Liver (tissue), 9 donors: ENCODE data around the gene PIWIL4. TPM values are rescaled to one million over a fixed set of nuclear protein-coding genes. Genes with fewer than 3 reads are reported as not detected.

ENCODE experiments used
- DNase-seq: peaks from one replicate; pipeline ENCODE4 v3.0.0-alpha.2; 2017; ENCODE audit warnings: low spot score
- H3K27ac ChIP-seq, 2 donors: one replicate each; pipeline ENCODE4 v1.7.0; 2013; ENCODE audit warnings: inconsistent platforms in 2 of 2, low read length in 2 of 2, control low read depth in 1 of 2, low read depth in 1 of 2, mild to moderate bottlenecking in 1 of 2
- H3K27me3 ChIP-seq, 4 donors: one replicate each; pipeline versions ENCODE4 v1.6.1 to v1.7.0; 2013; ENCODE audit warnings: low read length in 3 of 4, inconsistent platforms in 1 of 4, mild to moderate bottlenecking in 1 of 4, moderate library complexity in 1 of 4; ENCODE audit not compliant: control insufficient read depth in 4 of 4, insufficient read depth in 4 of 4
- H3K36me3 ChIP-seq, 4 donors: one replicate each; pipeline versions ENCODE4 v1.6.1 to v1.7.0; 2013; ENCODE audit warnings: low read length in 3 of 4, mild to moderate bottlenecking in 3 of 4, low read depth in 1 of 4, moderate library complexity in 1 of 4; ENCODE audit not compliant: control insufficient read depth in 4 of 4, insufficient read depth in 3 of 4
- H3K4me1 ChIP-seq, 4 donors: one replicate each; pipeline versions ENCODE4 v1.6.1 to v1.7.0; 2013; ENCODE audit warnings: low read length in 3 of 4, mild to moderate bottlenecking in 3 of 4, moderate library complexity in 1 of 4; ENCODE audit not compliant: control insufficient read depth in 4 of 4, insufficient read depth in 4 of 4
- H3K4me3 ChIP-seq, 3 donors: one replicate each; pipeline versions ENCODE4 v1.6.1 to v1.7.0; 2013; ENCODE audit warnings: low read length in 3 of 3, control low read depth in 1 of 3, low read depth in 1 of 3, mild to moderate bottlenecking in 1 of 3
- H3K9ac ChIP-seq, 2 donors: one replicate each; pipeline ENCODE4 v1.7.0; 2013; ENCODE audit warnings: low read length in 2 of 2, mild to moderate bottlenecking in 2 of 2, moderate library complexity in 2 of 2, control low read depth in 1 of 2, low read depth in 1 of 2
- H3K9me3 ChIP-seq, 4 donors: one replicate each; pipeline versions ENCODE4 v1.6.1 to v1.7.0; 2013; ENCODE audit warnings: low read length in 3 of 4; ENCODE audit not compliant: control insufficient read depth in 4 of 4
- ATF3 ChIP-seq: IDR thresholded peaks from 2 replicates; pipeline ENCODE4 v1.6.1; 2016; ENCODE audit warnings: antibody characterized with exemption
- EGR1 ChIP-seq, 2 donors: IDR thresholded peaks; 2 replicates each; pipeline ENCODE4 v1.6.1; 2016 to 2018; ENCODE audit warnings: antibody characterized with exemption in 2 of 2, low read depth in 2 of 2
- FOXA2 ChIP-seq: IDR thresholded peaks from 2 replicates; pipeline ENCODE4 v1.6.1; 2016; ENCODE audit warnings: antibody characterized with exemption
- GABPA ChIP-seq, 2 donors: IDR thresholded peaks in 1 of 2; conservative IDR thresholded peaks in 1 of 2; 2 replicates each; pipeline ENCODE4 v1.6.1; 2016; ENCODE audit warnings: antibody characterized with exemption in 2 of 2, mild to moderate bottlenecking in 1 of 2, moderate library complexity in 1 of 2
- HNF4A ChIP-seq, 2 donors: conservative IDR thresholded peaks; 2 replicates each; pipeline ENCODE4 v1.6.1; 2016; ENCODE audit warnings: antibody characterized with exemption in 2 of 2, mild to moderate bottlenecking in 2 of 2
- HNF4G ChIP-seq: IDR thresholded peaks from 2 replicates; pipeline ENCODE4 v1.6.1; 2016; ENCODE audit warnings: antibody characterized with exemption
- JUND ChIP-seq, 2 donors: IDR thresholded peaks; 2 replicates each; pipeline ENCODE4 v1.6.1; 2016; ENCODE audit warnings: antibody characterized with exemption in 2 of 2
- MAX ChIP-seq: IDR thresholded peaks from 2 replicates; pipeline ENCODE4 v1.6.1; 2016; ENCODE audit warnings: antibody characterized with exemption
- NR2F2 ChIP-seq: IDR thresholded peaks from 2 replicates; pipeline ENCODE4 v1.6.1; 2016; ENCODE audit warnings: antibody characterized with exemption
- RAD21 ChIP-seq, 2 donors: IDR thresholded peaks; 2 replicates each; pipeline ENCODE4 v1.6.1; 2016; ENCODE audit warnings: antibody characterized with exemption in 2 of 2, mild to moderate bottlenecking in 2 of 2
- REST ChIP-seq: IDR thresholded peaks from 2 replicates; pipeline ENCODE4 v1.6.1; 2016; ENCODE audit warnings: antibody characterized with exemption, mild to moderate bottlenecking
- RXRA ChIP-seq, 2 donors: IDR thresholded peaks; 2 replicates each; pipeline ENCODE4 v1.6.1; 2017 to 2018; ENCODE audit warnings: antibody characterized with exemption in 2 of 2, mild to moderate bottlenecking in 1 of 2
- SP1 ChIP-seq: IDR thresholded peaks from 2 replicates; pipeline ENCODE4 v1.6.1; 2018; ENCODE audit warnings: antibody characterized with exemption, mild to moderate bottlenecking
- TAF1 ChIP-seq: conservative IDR thresholded peaks from 2 replicates; pipeline ENCODE4 v1.6.1; 2016; ENCODE audit warnings: antibody characterized with exemption, mild to moderate bottlenecking
- YY1 ChIP-seq: IDR thresholded peaks from 2 replicates; pipeline ENCODE4 v1.6.1; 2016; ENCODE audit warnings: antibody characterized with exemption, mild to moderate bottlenecking
- ZBTB33 ChIP-seq: IDR thresholded peaks from 2 replicates; pipeline ENCODE4 v1.6.1; 2016; ENCODE audit warnings: antibody characterized with exemption
- WGBS: extraction: QIAGEN DNeasy Blood & Tissue Kit; methylation state at CpG from one replicate; pipeline ENCODE4 v1.1.7; 2013; 5-methylcytosine and 5-hydroxymethylcytosine counted together
- polyA plus RNA-seq, 2 donors: library from polyadenylated mRNA; stranded (reverse) in 1 of 2; unstranded in 1 of 2; fragments of 200-250 nt in 1 of 2; fragments of >200 nt in 1 of 2; fragmentation: Nextera tagmentation in 1 of 2; extraction: Ambion mirVana in 1 of 2; gene quantifications; one replicate each; pipeline versions ENCODE4 v1.2.1 to v1.2.3, GENCODE V29; 2013 to 2015
- total RNA-seq, 2 donors: library from RNA; depleted of rRNA; stranded (reverse); fragments of >200 nt; gene quantifications; one replicate each; pipeline ENCODE4 v1.2.3, GENCODE V29; 2014
- TF ChIP-seq, protein P1 (sequence below): fragments of 150-350 bp; IDR thresholded peaks from 2 replicates; pipeline ENCODE4 v1.5.1; 2017; ENCODE audit warnings: improper control_type of control experiment, low read depth, low read length; ENCODE audit not compliant: missing input control
- donor health status: healthy.
- donor health status: healthy.
- donor health status: healthy.
- donor health status: healthy.
- donor health status: healthy.

Gene PIWIL4
- total and polyA plus RNA-seq, 4 donors: 0.18 to 1.5 (median 0.51) TPM

DNA sequence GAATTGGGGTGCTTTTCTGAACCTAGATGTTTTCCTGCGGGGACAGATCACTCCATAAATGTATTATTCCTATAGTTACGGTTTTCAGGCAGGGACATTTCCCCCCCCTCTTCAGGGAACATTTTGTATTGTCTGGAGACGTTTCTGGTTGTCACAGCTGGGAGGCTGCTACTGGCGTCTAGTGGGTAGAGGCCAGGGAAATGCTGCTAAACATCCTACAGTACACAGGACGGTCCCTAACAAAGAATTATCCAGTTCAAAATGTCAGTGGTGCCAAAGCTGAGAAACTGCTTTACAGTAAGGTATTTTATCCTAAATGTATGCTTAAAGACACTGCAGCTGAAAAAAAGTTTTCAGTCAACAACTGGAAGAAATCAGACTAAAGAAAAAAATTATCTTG is 19.4 kb downstream of the PIWIL4 start:
- Histone ChIP-seq H3K4me1 (no peaks in the 10 kb centered on the region), H3K9me3 (no peaks in the 10 kb centered on the region), H3K36me3 (peaks cover 0 to 2% (median 0%) of the 10 kb centered on the region in 4 donors), H3K27me3 (no peaks in the 10 kb centered on the region), H3K4me3 (no peak overlapping the region), H3K9ac (no peak overlapping the region), H3K27ac (no peak overlapping the region)
- 63% methylated on average over 5 of the region's 5 CpGs for WGBS
- TF ChIP-seq HNF4G (no peak), RAD21 (IDR thresholded peaks at IDR 0.05) (no peak), HNF4A (conservative IDR thresholded peaks at IDR 0.05) (no peak), TAF1 (no peak), NR2F2 (no peak), ATF3 (no peak), SP1 (no peak), ZBTB33 (no peak), EGR1 (IDR thresholded peaks at IDR 0.05; ENCODE audit: low read depth in 2 of 2) (no peak), REST (no peak), RXRA (IDR thresholded peaks at IDR 0.05) (no peak), GABPA (IDR thresholded peaks at IDR 0.05 in 1 of 2, conservative IDR thresholded peaks at IDR 0.05 in 1 of 2) (no peak), MAX (no peak), YY1 (no peak), FOXA2 (no peak), JUND (IDR thresholded peaks at IDR 0.05) (no peak)
- TF ChIP-seq, protein P1, sequence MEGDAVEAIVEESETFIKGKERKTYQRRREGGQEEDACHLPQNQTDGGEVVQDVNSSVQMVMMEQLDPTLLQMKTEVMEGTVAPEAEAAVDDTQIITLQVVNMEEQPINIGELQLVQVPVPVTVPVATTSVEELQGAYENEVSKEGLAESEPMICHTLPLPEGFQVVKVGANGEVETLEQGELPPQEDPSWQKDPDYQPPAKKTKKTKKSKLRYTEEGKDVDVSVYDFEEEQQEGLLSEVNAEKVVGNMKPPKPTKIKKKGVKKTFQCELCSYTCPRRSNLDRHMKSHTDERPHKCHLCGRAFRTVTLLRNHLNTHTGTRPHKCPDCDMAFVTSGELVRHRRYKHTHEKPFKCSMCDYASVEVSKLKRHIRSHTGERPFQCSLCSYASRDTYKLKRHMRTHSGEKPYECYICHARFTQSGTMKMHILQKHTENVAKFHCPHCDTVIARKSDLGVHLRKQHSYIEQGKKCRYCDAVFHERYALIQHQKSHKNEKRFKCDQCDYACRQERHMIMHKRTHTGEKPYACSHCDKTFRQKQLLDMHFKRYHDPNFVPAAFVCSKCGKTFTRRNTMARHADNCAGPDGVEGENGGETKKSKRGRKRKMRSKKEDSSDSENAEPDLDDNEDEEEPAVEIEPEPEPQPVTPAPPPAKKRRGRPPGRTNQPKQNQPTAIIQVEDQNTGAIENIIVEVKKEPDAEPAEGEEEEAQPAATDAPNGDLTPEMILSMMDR: no peak
- no peak for DNase-seq

DNA sequence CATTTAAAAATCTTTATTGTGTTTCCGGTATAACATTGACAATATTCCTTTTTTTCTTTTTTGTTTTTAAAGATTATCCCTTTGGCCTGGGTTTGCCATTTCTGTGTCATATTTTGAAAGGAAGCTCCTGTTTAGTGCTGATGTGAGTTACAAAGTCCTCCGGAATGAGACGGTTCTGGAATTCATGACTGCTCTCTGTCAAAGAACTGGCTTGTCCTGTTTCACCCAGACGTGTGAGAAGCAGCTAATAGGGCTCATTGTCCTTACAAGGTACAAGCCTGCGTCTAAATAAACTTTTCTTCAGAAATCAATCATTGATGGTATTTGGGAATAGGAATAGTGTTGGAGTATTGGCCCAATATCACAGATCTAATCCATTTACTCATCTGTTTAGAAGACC is 19.8 kb downstream of the PIWIL4 start:
- Histone ChIP-seq H3K9me3 (no peaks in the 10 kb centered on the region), H3K27me3 (no peaks in the 10 kb centered on the region), H3K9ac (no peak overlapping the region), H3K4me1 (no peaks in the 10 kb centered on the region), H3K36me3 (peaks cover 0 to 2% (median 0%) of the 10 kb centered on the region in 4 donors), H3K4me3 (no peak overlapping the region), H3K27ac (no peak overlapping the region)
- 61% methylated on average over 5 of the region's 5 CpGs for WGBS
- no peak for DNase-seq
- no peak for TF ChIP-seq FOXA2
- TF ChIP-seq GABPA (IDR thresholded peaks at IDR 0.05 in 1 of 2, conservative IDR thresholded peaks at IDR 0.05 in 1 of 2): no peak
- no peak for TF ChIP-seq YY1
- TF ChIP-seq REST: no peak
- no peak for TF ChIP-seq NR2F2
- TF ChIP-seq, protein P1: no peak
- TF ChIP-seq TAF1: no peak
- TF ChIP-seq ATF3: no peak
- TF ChIP-seq JUND (IDR thresholded peaks at IDR 0.05): no peak
- no peak for TF ChIP-seq SP1
- TF ChIP-seq RXRA (IDR thresholded peaks at IDR 0.05): no peak
- TF ChIP-seq EGR1 (IDR thresholded peaks at IDR 0.05; ENCODE audit: low read depth in 2 of 2): no peak
